NCI-H69 (cell line): ENCODE data around the gene ASTN2.

Experiments
- DNase-seq: peaks from one replicate; lab custom pipeline; 2025; lab: John Stamatoyannopoulos, UW

Gene ASTN2

DNA sequence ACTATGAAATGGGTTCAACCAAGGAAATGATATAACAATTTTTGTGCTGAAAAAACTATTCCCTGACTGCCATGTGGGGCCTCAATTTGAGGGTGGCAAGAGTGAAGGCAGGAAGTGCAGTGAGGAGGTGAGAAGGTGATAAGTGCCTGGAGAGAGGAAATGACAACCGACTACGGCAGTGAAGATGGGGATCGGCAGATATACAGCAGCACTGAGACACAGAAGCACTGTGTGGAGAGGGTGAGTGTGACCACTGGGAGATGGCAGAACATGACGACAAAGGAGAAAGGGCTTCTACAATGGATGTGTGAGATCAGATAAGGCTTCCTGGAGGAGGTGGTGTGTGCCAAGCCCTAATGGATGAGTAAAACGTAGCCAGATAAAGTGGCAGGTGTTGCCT is 456.0 kb downstream of the ASTN2 start:
- no peak for DNase-seq

DNA sequence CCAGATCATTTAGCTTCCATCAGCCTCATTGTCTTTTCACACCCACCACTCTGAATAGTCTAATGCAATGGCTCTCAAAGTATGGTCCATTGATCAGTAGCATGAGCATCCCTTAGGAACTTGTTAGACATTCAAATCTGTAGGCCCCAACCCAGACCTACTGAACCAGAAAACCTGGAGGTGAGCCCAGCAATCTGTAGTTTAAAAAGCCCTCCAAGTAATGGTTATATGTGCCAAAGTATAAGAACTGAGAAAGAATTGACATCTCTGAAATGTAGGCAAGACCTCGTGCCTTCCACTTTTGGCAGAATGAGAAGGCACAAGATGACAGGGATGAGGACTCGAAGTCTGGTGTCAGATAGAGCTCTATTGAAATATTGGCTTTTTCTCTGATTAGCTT is 460.1 kb downstream of the ASTN2 start:
- DNase-seq, result no peak

GRCh38 chr9:116953271-116953670 is 461.6 kb downstream of the ASTN2 start:
- peak; percentile 16 for DNase-seq

GRCh38 chr9:116952436-116952810 is 462.4 kb downstream of the ASTN2 start:
- DNase-seq, result no peak

DNA sequence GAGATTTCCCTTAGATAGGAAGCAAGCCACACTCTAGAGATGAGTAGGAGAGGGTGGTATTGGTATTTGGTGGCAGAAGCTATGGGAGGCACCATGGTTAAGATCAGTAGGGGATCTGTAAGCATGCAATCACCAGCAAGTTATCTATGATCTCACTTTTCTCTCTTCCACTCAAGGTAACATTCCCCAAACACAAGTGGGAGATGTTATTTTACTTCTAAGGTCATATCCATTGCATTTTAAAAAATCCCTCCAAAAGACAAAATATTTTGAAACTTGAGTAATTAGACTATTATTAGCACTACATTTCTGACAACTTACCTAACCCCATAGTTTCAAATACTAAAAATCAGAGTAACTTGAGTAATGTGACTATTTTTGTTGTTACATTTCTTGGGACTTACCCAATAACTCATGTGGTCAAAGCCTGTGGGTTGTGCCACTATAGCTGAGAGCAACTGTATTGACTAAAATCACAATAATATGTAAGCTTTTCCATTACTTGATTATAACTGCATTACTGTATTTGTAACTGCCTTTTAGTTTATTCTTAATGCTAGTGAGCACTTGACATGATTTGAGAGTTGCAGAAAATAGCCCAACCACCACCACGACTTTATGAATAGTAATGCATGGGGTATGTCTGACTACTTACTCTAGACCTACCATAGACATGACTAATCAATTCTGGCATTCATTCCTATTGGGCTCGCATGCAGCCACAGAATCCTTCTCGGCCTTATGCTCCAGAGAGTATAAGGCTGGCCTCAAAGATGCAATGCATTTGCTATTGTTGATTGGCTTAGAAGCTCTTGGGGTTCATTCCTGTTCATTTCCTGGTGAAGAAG is 463.0 kb downstream of the ASTN2 start:
- no peak for DNase-seq

GRCh38 chr9:116945817-116946216 is 469.0 kb downstream of the ASTN2 start:
- DNase-seq, result no peak

- no peak for DNase-seq
These were observed 469.9 kb downstream of the ASTN2 start for GRCh38 chr9:116944714-116945534.

DNA sequence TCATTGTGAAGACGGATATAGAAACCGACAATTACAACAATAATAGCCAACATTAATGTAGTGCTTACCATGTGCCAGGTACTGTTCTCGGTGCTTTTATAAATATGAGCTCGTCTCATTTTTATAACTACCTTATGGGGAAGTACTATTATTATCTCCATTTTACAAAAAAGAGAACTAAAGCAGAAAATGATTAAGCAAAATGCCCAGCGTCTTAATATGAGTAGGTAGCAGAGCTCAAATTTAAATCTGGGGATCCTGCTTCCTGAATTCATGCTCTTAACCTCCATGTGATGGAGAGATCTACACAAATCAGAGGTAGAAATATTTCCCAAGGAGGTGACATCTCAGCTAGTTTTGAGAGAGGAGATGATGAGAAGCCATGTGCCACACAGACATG is 470.9 kb downstream of the ASTN2 start:
- DNase-seq, result no peak

DNA sequence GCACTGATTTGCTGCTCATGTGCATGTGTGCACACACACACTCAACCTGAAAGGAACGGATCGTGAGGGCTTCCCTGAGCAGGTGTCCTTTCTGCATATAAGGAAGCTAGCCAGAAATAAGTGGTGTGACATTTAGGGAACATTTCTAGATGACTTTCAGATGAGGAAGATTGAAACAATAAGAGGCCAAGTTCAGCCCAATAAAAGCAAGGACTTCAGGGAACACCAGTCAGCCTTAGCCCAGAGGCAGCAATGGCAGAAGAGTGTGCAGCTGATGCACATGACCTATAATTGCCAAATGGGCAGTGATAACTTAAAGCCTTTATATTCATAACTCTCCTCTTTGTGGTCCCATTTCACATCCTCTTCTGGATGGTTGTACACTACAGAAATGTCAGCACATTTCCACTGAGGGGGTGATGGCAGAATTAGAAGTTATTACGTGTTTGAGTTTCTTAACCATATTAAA is 472.2 kb downstream of the ASTN2 start:
- no peak for DNase-seq

- DNase-seq, result no peak
These were observed 473.6 kb downstream of the ASTN2 start for GRCh38 chr9:116941266-116941665.

GRCh38 chr9:116940614-116941215 is 474.1 kb downstream of the ASTN2 start:
- DNase-seq, result no peak

DNA sequence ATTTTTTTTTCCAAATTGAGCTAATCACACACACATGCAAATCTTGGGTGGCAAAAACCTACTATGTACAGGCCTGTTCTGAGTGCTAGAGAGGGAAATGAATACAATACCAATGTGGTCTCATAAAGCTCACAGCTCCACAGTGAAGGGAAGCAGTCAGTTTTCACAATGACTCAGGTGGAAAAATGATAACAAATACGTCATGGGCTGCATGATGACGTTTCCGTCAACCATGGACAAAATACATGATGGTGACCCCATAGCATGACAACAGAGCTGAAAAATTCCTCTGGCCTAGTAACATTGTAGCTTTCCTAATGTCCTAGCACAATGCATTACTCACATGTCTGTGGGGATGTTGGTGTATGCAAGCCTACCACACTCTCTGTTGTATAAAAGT is 475.2 kb downstream of the ASTN2 start:
- DNase-seq, result no peak

DNA sequence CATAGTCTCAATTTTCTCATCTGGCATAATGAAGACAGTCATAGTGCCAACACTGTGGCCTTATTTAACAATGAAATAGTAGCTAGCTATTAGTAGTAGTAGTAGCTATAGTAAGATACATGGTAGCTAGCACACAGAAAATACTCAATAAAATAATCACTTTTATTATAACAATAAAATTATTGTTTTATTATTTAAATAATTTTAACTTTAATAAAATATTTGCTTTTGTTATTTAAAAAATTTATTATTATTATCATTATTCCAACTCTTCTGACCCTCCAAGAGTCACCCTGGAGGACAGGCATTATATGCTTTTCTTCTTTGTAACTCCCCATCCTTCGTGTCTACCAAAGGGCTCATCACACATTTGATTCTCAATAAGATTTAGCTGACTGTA is 475.7 kb downstream of the ASTN2 start:
- no peak for DNase-seq

DNA sequence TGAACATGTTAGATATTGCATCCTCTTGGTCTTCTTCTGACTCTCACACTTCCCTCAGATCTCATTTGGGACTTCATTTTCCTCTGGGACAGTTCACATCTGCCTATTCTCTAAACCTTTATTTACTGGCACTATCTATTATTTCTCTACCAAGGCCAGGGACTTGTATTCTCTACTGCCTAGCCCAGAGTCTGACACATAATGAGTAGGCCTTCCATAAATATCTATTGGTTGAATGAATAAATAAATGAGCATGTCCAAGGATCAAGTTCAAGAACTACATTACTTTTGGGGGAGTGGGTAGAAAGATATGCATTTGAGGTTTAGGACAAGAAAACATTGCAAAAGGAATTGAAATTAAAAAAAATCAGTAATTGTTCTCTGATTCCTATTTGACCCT is 477.5 kb downstream of the ASTN2 start:
- no peak for DNase-seq

DNA sequence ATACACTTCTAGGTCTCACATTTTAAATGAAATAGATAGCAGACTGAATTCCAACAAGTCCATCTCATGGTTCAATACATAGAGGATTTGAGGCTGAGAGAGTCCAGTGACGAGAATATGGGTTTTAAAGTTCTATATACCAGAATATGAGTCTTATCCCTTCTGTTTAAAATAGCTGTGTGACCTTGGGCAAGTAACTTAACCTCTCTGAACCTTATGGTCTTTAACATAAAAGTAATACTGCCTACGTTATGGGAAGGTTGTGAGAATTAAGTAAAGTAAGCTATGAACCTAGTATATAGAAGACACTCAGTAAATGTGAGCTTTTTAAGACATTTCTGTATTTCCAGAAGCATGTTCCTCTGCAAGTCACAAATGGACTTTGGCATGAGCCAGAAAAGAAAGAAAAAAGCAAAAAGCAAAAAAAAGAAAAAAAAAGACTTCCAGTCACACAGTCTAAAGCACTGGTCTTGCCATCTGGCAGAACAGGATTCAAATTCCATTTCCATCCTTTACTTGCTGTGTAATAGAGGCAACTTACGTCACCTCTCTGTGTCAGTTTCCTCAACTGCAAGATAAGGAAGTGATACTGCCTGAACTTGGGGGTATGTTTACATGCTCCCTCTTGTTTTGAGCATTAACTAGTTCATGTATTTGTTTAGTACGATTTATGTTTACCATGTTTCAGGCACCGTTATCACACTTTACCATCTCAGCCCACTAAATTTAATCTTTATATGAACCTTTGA is 479.5 kb downstream of the ASTN2 start:
- no peak for DNase-seq

DNA sequence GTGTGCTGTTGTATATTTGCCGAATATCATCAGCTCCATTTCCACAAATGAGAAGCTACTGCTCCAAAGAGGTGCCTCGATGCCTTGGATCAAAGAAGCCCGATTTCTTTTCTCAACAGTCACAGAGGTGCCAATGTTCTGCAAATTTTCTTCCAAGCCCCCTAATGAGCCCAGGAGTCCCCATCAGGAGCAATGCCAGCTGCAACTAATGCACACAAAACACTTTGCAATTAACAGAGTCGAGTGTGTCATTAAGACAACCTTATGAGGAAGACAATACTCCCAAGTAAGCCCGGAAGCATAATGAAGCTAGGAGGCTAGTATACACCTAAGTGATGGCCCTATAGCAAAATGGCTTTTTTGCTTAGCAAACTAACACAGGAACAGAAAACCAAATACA is 480.7 kb downstream of the ASTN2 start:
- peak; percentile 40 for DNase-seq

GRCh38 chr9:116933251-116933650 is 481.6 kb downstream of the ASTN2 start:
- DNase-seq, result peak; percentile 42

DNA sequence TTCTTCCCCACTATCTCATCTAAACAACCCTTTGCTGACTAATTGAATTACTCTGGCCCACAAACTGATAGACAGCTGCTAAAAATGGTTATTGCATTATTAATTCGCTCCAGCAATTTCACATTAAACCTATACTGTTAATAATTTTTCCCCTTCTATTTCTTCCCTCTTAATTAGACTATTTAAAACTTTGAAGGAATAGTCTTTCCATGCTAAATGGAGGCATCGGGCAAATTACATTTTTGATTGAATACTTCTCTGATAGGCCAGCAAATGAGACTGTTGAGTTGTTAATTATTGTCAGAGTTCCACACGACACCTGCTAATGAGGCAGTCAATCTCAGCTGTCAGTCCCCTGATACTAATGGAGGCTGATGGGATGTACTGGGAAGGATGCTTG is 485.2 kb downstream of the ASTN2 start:
- no peak for DNase-seq

DNA sequence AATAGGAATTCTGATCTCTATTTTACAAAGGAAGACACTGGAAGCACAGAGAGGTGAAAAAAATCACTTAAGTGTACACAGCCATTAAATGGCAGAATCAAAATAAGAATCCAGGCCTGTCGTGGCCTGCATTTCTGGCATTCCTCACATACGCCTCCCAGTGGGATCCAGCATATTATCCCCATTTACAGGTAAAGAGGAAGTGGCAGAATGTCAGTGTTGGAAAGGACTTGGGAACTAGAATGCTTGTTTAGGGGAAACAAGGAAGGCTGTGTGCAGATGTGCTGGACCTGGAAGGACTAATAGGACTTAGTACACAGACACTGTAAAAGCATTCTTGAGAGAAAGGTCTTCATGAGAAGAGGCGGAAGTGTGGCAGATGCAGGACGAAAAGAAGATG is 486.0 kb downstream of the ASTN2 start:
- DNase-seq, result peak; percentile 80

DNA sequence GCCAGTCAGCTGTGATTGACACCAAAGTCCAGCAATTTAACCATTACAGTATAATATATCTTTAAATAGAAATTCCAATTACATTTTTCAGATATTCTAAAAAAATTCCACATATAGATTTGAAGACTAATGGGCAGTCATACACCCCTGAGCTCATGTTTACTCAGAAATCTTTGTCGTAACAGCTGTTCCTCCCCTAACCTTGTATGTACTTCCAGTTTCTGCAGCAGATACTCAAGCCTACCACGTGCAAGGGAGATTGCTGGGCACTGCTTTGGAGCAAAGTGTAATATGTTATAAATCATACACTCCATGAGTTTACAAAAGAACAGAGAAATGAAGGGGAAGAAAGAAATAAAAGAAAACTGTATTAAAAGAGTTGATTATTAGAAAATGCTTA is 486.6 kb downstream of the ASTN2 start:
- DNase-seq, result peak; percentile 55

- peak; percentile 54 for DNase-seq
These were observed 487.1 kb downstream of the ASTN2 start for GRCh38 chr9:116927726-116928125.

- DNase-seq, result no peak
These were observed 489.7 kb downstream of the ASTN2 start for GRCh38 chr9:116925121-116925520.
